Body of pancreas (tissue), 4 donors: ENCODE measurements around the gene NTSR2.

Experiments used
- POLR2A ChIP-seq, 3 donors: fragments of 450-650 bp; IDR thresholded peaks; one replicate each; pipeline ENCODE4 v1.6.1; 2016; ENCODE audit warnings: antibody characterized with exemption in 3 of 3, mild to moderate bottlenecking in 2 of 3
- TF ChIP-seq, protein P1 (sequence below), 7 experiments: fragments of 450-650 bp in 4 of 7; fragments of 200-600 bp in 3 of 7; sonication (generic) in 3 of 7; IDR thresholded peaks; one replicate each; pipeline ENCODE4 v1.5.1; 2016 to 2019; ENCODE audit warnings: antibody characterized with exemption in 7 of 7

GRCh38 chr2:11698009-11698922, 28.3 kb upstream of the NTSR2 start:
- TF ChIP-seq, protein P1, sequence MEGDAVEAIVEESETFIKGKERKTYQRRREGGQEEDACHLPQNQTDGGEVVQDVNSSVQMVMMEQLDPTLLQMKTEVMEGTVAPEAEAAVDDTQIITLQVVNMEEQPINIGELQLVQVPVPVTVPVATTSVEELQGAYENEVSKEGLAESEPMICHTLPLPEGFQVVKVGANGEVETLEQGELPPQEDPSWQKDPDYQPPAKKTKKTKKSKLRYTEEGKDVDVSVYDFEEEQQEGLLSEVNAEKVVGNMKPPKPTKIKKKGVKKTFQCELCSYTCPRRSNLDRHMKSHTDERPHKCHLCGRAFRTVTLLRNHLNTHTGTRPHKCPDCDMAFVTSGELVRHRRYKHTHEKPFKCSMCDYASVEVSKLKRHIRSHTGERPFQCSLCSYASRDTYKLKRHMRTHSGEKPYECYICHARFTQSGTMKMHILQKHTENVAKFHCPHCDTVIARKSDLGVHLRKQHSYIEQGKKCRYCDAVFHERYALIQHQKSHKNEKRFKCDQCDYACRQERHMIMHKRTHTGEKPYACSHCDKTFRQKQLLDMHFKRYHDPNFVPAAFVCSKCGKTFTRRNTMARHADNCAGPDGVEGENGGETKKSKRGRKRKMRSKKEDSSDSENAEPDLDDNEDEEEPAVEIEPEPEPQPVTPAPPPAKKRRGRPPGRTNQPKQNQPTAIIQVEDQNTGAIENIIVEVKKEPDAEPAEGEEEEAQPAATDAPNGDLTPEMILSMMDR (IDR thresholded peaks at IDR 0.05) = no peak
- TF ChIP-seq POLR2A (IDR thresholded peaks at IDR 0.05) = no peak
